MCF 10A (cell line): ENCODE results near the gene FEZF1. TPM values are rescaled to one million over a fixed set of nuclear protein-coding genes. Genes with fewer than 3 reads are reported as not detected.

Source experiments
- Bru-seq: library from RNA; stranded (reverse); fragments of 400-500 nt; gene quantifications from one replicate; lab custom pipeline; 2021; lab: Mats Ljungman, UMichigan
- BruChase-seq, 2 experiments: library from RNA; stranded (reverse); fragments of 400-500 nt; gene quantifications; one replicate each; lab custom pipeline; 2021; lab: Mats Ljungman, UMichigan
- BruUV-seq: library from RNA; stranded (reverse); fragments of 400-500 nt; replicated peaks from 2 replicates; lab custom pipeline; 2021; lab: Mats Ljungman, UMichigan
- CTCF ChIA-PET: fragments of 300-600 bp; sonication (Branson Sonifier 250); formaldehyde crosslinking; extraction: SDS; loops from one replicate; lab custom pipeline; 2021; ENCODE audit warnings: antibody characterized with exemption, inconsistent platforms; lab: Yijun Ruan, JAX
- POLR2A ChIA-PET: fragments of 300-600, 350-650 bp; sonication (Branson Sonifier 250); formaldehyde crosslinking; extraction: SDS; loops from one replicate; lab custom pipeline; 2020; ENCODE audit warnings: antibody characterized with exemption, inconsistent platforms; lab: Yijun Ruan, JAX
- DNase-seq: peaks from one replicate; pipeline ENCODE4 v3.0.0-alpha.2; 2018; ENCODE audit not compliant: unreplicated experiment
- H3K27ac Mint-ChIP-seq: one replicate; pipeline ENCODE4 v1.8.0; 2022; ENCODE audit warnings: mild to moderate bottlenecking, low read depth, mixed read lengths; ENCODE audit not compliant: unreplicated experiment
- H3K27me3 Mint-ChIP-seq: one replicate; pipeline ENCODE4 v1.8.0; 2022; ENCODE audit warnings: mixed read lengths; ENCODE audit not compliant: insufficient read depth, unreplicated experiment
- H3K36me3 Mint-ChIP-seq: one replicate; pipeline ENCODE4 v1.8.0; 2022; ENCODE audit warnings: mild to moderate bottlenecking, moderate library complexity, mixed read lengths; ENCODE audit not compliant: insufficient read depth, unreplicated experiment
- H3K4me1 Mint-ChIP-seq: one replicate; pipeline ENCODE4 v1.8.0; 2022; ENCODE audit warnings: mixed read lengths; ENCODE audit not compliant: insufficient read depth, unreplicated experiment
- H3K4me3 Mint-ChIP-seq: one replicate; pipeline ENCODE4 v1.8.0; 2022; ENCODE audit warnings: mild to moderate bottlenecking, moderate library complexity, mixed read lengths; ENCODE audit not compliant: unreplicated experiment
- H3K9me3 Mint-ChIP-seq: one replicate; pipeline ENCODE4 v1.8.0; 2022; ENCODE audit warnings: mixed read lengths; ENCODE audit not compliant: unreplicated experiment
- CTCF ChIP-seq: fragments of 200-600 bp; IDR thresholded peaks from one replicate; pipeline ENCODE4 v1.8.0; 2022; ENCODE audit warnings: antibody characterized with exemption, mild to moderate bottlenecking; ENCODE audit not compliant: unreplicated experiment
- intact Hi-C: fragments of 100-400 bp; cut with micrococcal nuclease; formaldehyde crosslinking; loops from 2 replicates; pipeline ENCODE4 v1.14.1; 2022
- long read RNA-seq: library from polyadenylated mRNA; stranded (forward); transcript quantifications from one replicate; pipeline ENCODE4 v2.0.0, GENCODE V29; 2022
- total RNA-seq: library from RNA; stranded (reverse); gene quantifications from 2 replicates; pipeline ENCODE4 v1.2.3, GENCODE V29; 2022

The FEZF1 gene
- total RNA-seq (not detected in 2 replicates), Bru-seq, nascent RNA (not detected), BruChase-seq, experiment 1, labeled RNA remaining after a 6-hour chase (percentile 14 among the genes with signal in this experiment), BruChase-seq, experiment 2, labeled RNA remaining after a 2-hour chase (percentile 14 among the genes with signal in this experiment)
- long read RNA-seq, result 0 reads

DNA sequence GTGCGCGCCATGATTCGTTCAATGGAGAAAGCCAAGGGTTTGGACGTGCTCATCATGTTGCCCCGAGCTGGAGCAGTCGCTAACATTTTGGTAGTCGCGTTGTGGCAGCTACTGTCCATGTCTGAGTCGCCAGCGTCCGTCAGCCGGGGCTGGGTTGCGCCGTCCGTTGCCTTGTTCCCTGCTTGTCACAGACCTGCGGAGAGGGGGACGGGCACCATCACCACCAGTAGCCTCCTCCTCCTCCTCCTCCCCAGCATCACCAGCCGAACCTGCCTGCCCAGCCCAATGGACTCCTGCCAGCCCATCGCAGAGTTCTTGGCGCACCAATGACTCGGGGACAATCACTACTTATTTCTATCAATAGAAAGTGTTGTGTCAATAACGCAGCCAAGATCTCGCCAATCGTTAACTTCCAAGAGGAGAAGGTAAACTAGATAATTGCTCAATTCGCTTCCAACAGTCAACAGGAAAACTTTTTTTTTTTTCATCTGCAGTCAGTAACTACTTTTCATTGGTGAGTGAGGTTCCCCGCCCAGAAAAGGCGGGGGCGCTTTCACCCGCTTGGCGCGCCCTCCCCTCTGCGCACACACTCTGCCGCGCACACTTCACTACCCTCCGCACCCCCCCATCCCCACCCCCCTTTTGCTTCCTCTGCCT lies at the start of gene FEZF1:
TSS of gene FEZF1 (minus strand) at position 432 of the 657 bp plus-strand sequence. CDS start at position 119, 313 bp downstream.
- peaks cover 7% of the 10 kb centered on the region for H3K9me3 Mint-ChIP-seq
- H3K27ac Mint-ChIP-seq, result no peak within 1 kb of the TSS
- H3K36me3 Mint-ChIP-seq, result no peaks in the 10 kb centered on the region
- DNase-seq, result no peak
- no peak within 1 kb of the TSS for H3K4me3 Mint-ChIP-seq
- no TSS peak for BruUV-seq
- POLR2A ChIA-PET, result no interaction called here
- peaks cover 5% of the 10 kb centered on the region for H3K4me1 Mint-ChIP-seq
- intact Hi-C loops, result no loop called here
- CTCF ChIA-PET, result interaction anchor here (0.6 kb wide), 1 partner anchor 1057 kb away, joined by 3 read pairs; no protein-coding TSS in a partner anchor
- peaks cover 28% of the 10 kb centered on the region for H3K27me3 Mint-ChIP-seq
- TF ChIP-seq CTCF, result no peak

- H3K27me3 Mint-ChIP-seq, result no peaks in the 10 kb centered on the region
- no peaks in the 10 kb centered on the region for H3K36me3 Mint-ChIP-seq
- BruUV-seq, result no TSS peak
- TF ChIP-seq CTCF, result no peak
- POLR2A ChIA-PET, result no interaction called here
- H3K27ac Mint-ChIP-seq, result no peak overlapping the region
- no peak for DNase-seq
- H3K4me3 Mint-ChIP-seq, result no peak overlapping the region
- no peaks in the 10 kb centered on the region for H3K9me3 Mint-ChIP-seq
- CTCF ChIA-PET, result interaction anchor here (0.7 to 1.0 kb wide), 3 partner anchors 11 to 412 kb away, joined by 3 to 7 read pairs (median 4); no protein-coding TSS in a partner anchor
- no peaks in the 10 kb centered on the region for H3K4me1 Mint-ChIP-seq
- intact Hi-C loops, result no loop called here
Measured at GRCh38 chr7:122352454-122352853, 47.9 kb upstream of the FEZF1 start.

DNA sequence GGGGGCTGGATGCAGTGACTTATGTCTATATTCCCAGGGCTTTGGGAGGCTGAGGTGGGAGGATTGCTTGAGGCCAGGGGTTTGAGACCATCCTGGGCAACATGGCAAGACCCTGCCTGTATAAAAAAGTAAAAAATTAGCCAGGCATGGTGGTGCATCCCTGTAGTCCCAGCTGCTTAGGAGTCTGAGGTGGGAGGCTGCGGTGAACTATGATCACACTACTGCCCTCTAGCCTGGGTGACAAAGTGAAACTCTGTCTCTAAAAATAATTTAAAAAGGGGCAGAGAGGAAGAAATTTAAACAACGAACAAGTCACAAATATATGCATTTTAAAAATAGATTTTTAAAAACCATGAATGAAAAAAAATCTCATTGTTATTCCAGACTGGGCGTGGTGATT lies 46.2 kb upstream of the FEZF1 start:
- CTCF ChIA-PET, result interaction anchor here (0.7 kb wide), 1 partner anchor 45 kb away, joined by 3 read pairs; no protein-coding TSS in a partner anchor

More for the DNA sequence above, 46.2 kb upstream of the FEZF1 start:
- Mint-ChIP-seq H3K27ac (no peak overlapping the region), H3K27me3 (no peaks in the 10 kb centered on the region), H3K4me1 (no peaks in the 10 kb centered on the region), H3K36me3 (no peaks in the 10 kb centered on the region), H3K9me3 (no peaks in the 10 kb centered on the region), H3K4me3 (no peak overlapping the region)
- no TSS peak for BruUV-seq
- intact Hi-C loops, result no loop called here
- TF ChIP-seq CTCF, result no peak
- POLR2A ChIA-PET, result no interaction called here
- DNase-seq, result no peak
